Sciatic nerve (tissue), 2 donors: ENCODE data around the gene SNAP47. TPM values are rescaled to one million over a fixed set of nuclear protein-coding genes. Genes with fewer than 3 reads are reported as not detected.

Source experiments
- ATAC-seq: fragments of 200-7000 bp; cut with Tn5 transposase; one replicate; pipeline ENCODE4 v1.9.1; 2020; ENCODE audit warnings: mild to moderate bottlenecking, moderate library complexity
- DNase-seq: peaks from one replicate; pipeline ENCODE4 v3.0.0-alpha.2; 2020; ENCODE audit warnings: low spot score
- intact Hi-C: fragments of 100-400 bp; cut with DNase I; formaldehyde crosslinking; loops from one replicate; pipeline ENCODE4 v1.14.2; 2022
- total RNA-seq: library from RNA; stranded (reverse); fragmentation: NEBNext Ultra II Directional; extraction: Animal tissue kit (Norgen Biotek cat#: 25700); gene quantifications from one replicate; pipeline ENCODE4 v1.2.1, GENCODE V29; 2021
- donor health status: DM: no; HTN: no; CAD: no.
- donor health status: DM: no; HTN: no; CAD: no.

Gene SNAP47
- total RNA-seq, 1 donor from 2014 or later, result 32.3 TPM

GRCh38 chr1:227776331-227776771 lies 41.1 kb downstream of the SNAP47 start:
- ATAC-seq, result no peak
- intact Hi-C loops, result no loop called here
- no peak for DNase-seq

DNA sequence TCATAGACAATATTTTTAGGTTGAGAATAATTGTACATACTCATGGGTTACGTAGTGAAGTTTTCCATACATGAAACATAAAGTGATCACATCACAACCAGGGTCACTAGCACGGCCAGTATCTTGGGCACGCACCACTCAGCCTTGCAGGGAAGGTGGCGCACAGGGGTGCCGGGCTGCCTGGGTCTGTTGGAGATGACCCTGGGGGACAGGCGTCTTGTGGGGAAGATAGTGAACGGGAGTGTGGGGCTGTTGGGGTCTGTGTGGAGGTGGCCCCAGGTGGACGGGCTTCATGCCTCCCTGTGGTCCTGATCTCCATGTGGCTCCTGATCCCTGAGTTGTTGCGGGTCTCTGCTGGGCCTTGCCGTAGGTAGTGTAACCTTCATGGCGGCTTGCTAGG lies 41.9 kb downstream of the SNAP47 start:
- intact Hi-C loops, result no loop called here
- DNase-seq (no peak), ATAC-seq (no peak)

DNA sequence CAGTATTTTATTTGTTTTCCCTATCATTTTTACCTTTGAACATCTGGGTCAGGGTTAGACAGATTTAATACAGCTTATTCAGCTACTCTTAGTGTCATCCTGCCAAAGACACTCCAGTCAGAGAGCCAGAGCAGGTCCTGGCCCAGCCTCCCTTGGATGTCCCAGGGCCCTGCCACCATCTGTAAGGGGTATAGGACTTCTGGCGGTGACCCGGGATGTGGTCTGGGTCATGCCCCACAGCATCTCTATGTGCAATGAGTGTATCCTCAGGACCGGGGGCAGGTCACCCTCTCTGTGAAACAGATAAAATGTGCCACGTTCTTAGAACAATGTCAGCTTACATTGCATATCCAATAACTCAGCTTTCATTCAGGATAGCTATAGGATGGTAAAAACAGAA lies 42.4 kb downstream of the SNAP47 start:
- no peak for DNase-seq
- intact Hi-C loops, result no loop called here
- ATAC-seq, result no peak

DNA sequence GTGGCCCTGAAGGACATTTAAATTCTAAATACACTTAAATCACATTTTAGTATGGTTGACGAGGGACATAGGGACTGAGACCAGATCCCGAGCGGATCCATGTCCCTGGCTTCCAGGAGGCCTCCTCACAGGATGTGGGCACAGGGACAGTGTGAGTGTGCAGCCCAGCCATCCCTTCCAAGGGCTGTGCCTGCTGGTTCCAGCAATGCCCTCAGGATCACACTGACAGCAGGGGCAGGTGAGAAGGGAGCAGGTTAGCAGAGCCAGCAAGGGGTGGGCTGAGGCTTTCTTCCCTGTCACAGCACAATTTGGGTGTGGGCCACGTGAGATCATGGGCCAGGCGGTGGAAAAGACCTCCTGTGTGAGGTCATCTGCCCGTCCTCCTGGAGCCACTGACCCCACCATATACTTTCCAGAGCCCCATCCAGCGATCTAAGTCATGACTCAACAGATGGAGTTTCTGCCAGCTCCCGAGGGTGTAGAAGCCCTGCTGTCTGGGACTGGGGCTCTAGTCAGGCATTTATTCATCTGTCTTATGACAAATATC lies 43.2 kb downstream of the SNAP47 start:
- DNase-seq, result peak; percentile 35
- ATAC-seq, result no peak
- intact Hi-C loops, result no loop called here

DNA sequence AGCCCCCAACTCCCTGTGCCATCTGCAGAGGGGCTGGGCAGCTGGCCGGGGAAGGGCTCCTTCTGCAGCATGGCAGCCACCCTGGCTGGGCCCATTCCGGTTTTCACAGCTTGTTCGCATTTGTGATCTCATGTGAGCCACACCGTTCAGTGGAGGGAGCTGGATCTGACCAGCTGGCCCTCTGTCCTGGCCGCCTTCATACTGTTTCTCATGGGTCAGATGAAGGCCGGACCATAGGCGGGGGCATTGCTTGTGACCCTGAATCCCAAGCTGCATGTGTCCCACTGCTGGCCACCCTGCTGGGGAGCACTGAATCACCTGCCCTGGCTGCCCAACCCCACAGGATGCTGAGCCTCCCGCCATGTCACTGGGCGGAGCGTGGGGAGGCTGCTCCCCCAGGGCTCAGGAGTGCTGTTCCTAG lies 43.8 kb downstream of the SNAP47 start:
- DNase-seq (peak; percentile 53), ATAC-seq (no peak)
- intact Hi-C loops, result no loop called here

DNA sequence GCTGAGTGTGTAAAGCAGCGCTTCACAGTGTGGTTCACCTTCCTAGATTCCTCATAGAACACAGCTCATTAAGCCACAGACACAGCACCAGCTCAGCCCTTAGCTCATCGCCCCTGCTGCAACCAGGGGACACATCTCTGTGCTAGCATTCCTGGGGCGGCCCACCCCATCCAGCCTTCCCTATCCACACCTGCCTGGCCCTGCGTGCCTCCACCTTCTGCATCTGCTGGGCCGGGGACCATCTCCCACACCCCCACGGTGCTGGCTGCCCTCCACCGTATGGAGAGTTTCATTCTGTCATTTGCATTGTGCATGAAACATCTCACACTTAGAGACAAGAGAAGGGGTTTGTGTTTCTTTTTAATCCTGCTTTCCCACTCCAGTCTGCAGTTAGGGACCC lies 44.5 kb downstream of the SNAP47 start:
- peak; percentile 45 for DNase-seq
- no peak for ATAC-seq
- intact Hi-C loops, result no loop called here

- peak; percentile 53 for DNase-seq
- intact Hi-C loops, result no loop called here
- ATAC-seq, result no peak
Measured at GRCh38 chr1:227780101-227781044, 45.1 kb downstream of the SNAP47 start.

DNA sequence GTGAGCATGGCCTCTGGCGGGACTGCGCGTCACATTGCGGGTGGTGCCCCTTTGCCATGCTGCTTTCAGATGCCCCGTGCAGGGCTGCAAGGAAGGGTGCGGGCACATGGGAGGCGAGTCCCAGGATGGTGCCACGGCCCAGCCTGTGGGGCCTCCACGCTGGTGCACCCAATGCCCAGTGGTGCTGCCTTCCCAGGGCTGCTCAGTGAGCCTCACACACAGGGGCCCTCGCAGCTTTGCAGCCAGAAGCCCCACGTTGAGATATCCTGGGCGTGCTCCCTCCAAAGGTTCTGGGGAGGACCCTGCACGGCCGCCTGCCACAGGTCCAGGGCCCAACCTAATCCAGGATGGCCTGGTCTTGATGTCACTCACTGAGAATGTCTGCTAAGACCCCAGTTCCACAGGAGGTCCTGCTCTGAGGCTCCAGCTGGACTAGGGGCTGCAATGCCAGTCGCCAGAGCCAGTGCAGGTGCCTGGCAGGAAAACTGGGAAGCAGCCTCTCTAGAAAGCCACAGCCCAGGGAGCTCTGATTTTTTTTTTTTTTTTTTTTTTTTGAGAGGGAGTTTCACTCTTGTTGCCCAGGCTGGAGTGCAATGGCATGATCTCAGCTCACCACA lies 46.2 kb downstream of the SNAP47 start:
- DNase-seq, result peak; percentile 53
- ATAC-seq, result no peak
- intact Hi-C loops, result no loop called here

- intact Hi-C loops, result no loop called here
- no peak for ATAC-seq
Measured at GRCh38 chr1:227782226-227782625, 47.0 kb downstream of the SNAP47 start.

GRCh38 chr1:227785094-227785804 lies 50.0 kb downstream of the SNAP47 start:
- intact Hi-C loops, result no loop called here
- DNase-seq, result no peak
- no peak for ATAC-seq

More at GRCh38 chr1:227782226-227782625, 47.0 kb downstream of the SNAP47 start:
- no peak for DNase-seq

DNA sequence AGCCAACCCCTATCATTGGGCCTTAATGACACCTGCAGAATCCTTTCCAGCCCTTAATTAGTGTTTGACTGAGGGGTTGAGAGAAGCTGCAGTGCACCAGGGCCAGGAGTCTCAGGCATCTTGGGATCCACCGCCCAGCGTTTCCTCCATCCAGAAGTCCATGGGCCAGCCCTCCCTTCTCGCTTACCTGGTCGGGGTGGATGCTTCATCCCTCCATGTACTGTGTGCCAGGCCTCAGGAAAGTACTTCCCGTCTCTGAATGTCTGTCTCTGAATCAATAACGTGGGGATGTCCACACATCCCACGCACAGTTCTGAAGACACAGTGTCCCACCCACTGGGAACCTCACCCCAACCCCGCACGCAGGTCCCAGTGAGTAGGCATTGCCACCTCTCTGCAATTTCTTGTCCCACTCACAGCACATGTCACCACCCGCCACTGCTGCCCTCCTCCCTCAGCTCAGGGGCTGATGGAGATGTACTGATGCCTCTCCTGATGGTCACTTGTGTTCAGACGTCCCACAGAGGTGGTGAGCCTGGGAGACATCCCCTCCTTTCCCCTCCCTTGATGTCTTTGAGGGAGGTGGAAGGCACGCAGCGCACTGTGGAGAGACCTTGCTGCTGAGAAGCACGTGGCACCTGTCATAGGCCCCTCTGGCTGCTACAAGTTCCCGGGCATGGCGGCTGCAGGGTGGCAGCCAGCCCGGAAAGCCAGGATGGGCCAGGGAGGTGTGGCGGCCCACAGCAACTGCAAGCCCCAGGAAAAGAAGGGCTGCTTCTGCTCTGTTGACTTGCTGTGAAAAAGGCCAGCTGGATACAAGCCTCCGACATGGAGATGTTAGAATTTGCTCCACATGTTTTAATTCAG lies 50.8 kb downstream of the SNAP47 start:
- DNase-seq (peak; percentile 52), ATAC-seq (no peak)
- intact Hi-C loops, result no loop called here

GRCh38 chr1:227786673-227787512 lies 51.7 kb downstream of the SNAP47 start:
- DNase-seq (peak; percentile 57), ATAC-seq (no peak)
- intact Hi-C loops, result no loop called here

DNA sequence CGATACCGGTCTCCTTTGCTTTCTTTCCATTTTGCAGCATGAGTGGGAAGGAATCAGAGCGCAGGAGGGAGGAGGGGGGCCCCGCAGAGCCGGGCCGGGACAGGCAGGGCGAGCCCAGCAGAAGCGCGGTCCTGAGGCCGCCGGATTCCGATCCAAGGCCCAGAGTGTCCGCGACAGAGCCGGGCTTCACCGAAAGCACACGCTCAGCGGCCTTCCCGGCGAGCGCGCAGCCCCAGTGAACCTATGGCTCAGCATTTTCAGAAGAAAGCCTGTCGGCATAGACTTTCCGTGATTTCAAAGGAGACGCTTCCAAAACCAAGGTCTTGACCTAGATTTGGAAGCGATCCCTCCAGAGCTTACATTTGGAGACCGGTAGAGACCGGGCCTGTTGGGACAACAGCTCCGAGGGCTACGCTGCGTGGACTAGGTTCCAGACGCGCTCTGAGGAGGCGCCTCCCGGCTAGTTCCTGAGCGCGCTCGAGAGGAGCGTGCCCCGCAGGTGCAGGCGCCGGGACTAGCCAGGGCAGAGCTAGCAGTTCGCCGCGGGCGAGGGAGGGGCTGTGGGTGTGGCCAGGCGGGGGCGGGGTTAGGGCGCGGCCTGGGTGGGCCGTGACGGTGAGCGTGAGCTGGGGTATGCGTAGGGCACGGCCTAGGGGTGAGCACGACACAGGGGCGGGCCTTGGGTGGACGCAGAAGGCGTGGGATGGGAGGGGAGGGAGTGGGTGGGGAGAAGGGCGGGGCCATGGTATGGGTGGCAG lies 52.5 kb downstream of the SNAP47 start:
- intact Hi-C loops, result no loop called here
- peak; percentile 90 for DNase-seq
- ATAC-seq, result peak; percentile 95

DNA sequence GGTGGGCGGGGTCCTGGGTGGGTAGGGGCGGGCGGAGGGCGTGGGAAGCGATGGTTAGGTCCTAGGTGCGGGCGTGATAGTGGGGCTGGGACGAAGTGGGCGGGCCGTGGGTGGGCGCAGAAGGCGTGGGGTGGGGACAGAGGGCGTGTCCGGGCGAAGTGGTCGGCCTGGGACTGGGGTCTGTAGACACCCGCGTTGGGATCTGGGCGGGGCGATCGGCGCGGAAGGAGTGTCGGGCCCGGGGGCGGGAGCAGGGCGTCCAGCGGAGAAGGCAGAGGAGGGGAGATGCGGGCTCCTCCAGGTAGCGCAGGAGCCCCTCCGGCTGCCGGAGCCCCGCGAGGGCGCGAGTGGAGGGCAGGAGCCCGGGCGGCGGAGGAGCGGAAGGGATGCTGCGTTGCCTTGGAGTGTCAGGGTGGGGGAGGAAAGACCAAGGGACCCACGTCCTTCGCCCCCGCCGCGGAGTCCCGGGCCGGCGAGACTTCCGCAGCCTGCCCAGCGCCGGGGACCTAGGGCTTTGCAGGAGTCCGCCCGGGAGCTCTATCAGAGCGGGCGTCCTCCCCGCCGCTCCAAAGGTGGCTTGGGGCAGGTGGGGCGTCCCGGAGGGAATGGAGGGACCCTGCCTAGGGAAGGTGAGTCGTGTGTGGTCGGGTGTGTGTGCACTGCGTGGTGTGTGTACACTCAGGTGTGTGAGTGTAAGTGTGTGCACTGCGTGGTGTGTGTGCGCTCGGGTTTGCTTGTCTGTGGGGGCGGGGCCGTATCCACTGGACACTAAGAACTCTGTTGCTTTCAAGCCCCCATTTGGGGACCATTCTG lies 53.2 kb downstream of the SNAP47 start:
- intact Hi-C loops, result no loop called here
- peak; percentile 86 for DNase-seq
- peak; percentile 82 for ATAC-seq

GRCh38 chr1:227789084-227790033 lies 54.1 kb downstream of the SNAP47 start:
- ATAC-seq (no peak), DNase-seq (peak; percentile 59)
- intact Hi-C loops, result no loop called here
